HG03175 (cell line): ENCODE results near the gene PLEKHA4.
A peak's percentile ranks its signal among the peaks of the same experiment; 100 is the strongest.
"Not testable (repeated sequence)": the region's sequence is repeated elsewhere in the genome, so short reads cannot be mapped to it uniquely, and the experiment has no call there.

ENCODE experiments used
- ATAC-seq: cut with Tn5 transposase; IDR thresholded peaks from one replicate; pipeline ENCODE4 v1.9.1; 2021; ENCODE audit warnings: mild to moderate bottlenecking, moderate library complexity; ENCODE audit not compliant: unreplicated experiment

Gene PLEKHA4

GRCh38 chr19:48867123-48867745 is 1.2 kb downstream of the PLEKHA4 start:
- no peak for ATAC-seq

DNA sequence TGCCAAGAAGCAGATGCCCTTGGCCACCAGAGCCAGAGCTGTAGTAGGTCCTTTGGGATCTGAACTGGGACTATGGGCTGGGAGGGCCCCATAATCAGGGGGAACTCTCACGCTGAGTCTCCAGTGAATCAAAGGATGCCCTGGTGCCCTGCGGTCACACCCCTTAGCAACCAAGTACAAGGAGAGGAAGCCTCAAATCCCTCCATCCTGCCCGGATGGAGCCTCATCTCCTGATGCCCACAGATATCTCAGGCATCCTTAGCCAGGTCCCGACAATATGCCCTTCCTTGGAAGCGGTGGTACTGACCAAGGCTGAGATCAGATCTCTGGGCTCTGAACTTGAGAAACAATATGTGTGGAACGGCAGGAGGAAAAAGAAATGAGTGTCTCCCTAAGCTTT is 1.7 kb downstream of the PLEKHA4 start:
- ATAC-seq: no peak

- ATAC-seq: no peak
These were observed 5.6 kb downstream of the PLEKHA4 start for GRCh38 chr19:48862827-48863226.

DNA sequence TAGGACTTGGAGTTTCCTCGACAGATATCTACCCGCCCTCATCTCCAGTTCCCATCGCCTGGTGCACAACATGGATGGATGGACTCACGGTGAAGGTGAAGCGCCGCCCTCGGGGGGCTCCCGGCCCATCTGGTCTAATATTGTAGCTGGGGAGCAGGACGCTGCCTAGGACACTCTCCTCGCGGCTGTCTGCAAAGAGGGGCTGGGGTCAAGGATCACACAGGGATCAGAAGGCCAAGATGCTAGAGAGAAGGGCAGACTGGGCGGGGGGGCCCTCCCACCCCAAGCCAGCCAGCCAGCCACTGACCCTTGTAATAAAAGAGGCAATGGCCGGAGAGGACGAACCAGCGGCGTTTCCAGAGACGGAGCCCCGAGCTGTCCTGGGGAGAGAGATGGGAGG is 7.1 kb downstream of the PLEKHA4 start:
- ATAC-seq: no peak

GRCh38 chr19:48859711-48860572 is 8.5 kb downstream of the PLEKHA4 start:
- no peak for ATAC-seq

- ATAC-seq: no peak
These were observed 9.3 kb downstream of the PLEKHA4 start for GRCh38 chr19:48858984-48859710.

DNA sequence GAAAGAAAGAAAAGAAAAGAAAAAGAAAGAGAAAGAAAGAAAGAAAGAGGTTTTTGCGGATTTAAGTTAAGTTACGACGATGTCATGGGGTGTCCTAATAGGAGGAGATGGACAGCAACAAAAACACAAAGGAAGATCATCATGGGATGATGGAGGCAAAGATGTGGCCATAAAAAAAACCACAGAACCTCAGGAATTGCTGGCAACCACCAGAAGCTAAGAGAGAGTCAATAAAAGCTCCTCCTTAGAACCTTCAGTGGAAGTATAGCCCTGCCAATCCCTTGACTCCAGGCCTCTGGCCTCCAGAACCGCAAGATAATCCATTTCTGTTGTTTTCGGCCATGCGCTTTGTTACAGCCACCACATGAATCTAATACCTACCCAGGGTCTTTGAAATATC is 11.5 kb downstream of the PLEKHA4 start:
- ATAC-seq: no peak

DNA sequence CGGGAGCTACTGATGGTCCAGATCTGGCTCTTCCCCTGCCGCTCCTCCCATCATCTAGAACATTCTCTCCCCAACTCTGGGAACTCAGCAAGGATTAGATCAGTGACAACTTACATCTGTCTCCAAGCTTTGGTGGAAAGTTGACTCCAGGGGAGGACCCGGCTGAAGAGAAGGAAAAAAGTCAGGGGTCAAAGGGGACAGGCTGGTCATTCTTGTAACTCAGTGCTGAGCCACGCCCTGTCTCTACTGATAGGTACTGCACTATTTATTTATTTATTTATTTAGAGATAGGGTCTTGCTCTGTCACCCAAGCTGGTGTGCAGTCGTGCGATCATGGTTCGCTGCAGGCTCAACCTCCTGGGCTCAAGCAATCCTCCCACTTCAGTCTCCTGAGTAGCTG is 14.3 kb downstream of the PLEKHA4 start:
- no peak for ATAC-seq

- no peak for ATAC-seq
These were observed 14.9 kb downstream of the PLEKHA4 start for GRCh38 chr19:48853483-48853882.

DNA sequence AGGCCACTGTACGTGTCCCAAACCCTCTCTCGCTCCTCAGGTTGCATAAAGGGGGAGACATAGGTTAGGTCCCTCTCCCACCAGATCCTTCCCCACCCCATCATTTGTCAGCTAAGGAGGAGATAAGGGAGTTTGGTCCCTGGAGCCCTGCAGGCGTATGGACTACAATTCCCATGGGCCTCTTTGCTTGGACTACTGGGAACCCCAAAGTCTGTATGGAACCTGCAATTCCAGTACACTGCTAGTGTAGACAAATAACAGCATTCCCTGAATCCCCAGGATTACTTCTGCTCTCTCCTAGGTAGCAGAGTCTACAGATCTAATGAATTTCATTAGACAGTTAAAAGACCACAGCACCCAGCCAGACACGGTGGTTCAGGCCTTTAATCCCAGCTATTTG is 16.1 kb downstream of the PLEKHA4 start:
- no peak for ATAC-seq

- not testable (repeated sequence) for ATAC-seq
These were observed 21.8 kb downstream of the PLEKHA4 start for GRCh38 chr19:48846659-48847058.

DNA sequence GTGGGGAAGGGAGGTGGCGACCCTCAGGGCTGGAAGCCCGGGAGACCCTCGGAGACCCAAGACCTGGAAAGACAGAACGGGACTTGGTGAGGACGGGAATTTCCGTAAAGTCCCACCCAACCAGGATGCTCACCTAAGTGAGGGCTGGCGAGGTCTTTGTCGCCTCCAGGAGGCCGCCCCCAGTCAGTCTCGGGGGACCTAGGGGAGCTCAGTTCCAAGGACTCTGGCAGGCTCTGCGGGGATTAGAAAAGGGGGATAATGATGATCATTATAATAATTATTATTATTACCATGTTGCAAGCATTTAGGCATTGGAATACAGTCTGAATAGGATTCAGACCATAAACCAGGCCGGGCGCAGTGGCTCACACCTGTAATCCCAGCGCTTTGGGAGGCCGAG is 23.0 kb downstream of the PLEKHA4 start:
- ATAC-seq: no peak

DNA sequence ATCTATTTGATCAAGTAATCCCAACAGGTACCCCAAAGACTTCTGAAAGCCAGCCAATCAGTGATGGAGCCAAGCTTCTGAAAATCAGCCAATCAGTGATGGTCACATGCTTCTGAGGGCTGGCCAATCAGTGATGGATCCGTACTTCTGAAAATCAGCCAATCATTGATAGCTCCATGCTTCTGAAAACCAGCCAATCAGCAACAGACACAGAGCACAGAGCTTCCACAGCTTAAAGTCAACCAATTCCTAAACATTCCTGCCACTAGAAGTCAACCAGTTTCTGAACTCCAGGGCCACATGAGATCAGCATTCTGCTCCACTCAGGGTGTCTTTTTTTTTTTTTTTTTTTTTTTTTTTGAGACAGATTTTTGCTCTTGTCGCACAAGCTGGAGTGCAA is 23.9 kb downstream of the PLEKHA4 start:
- ATAC-seq: no peak

GRCh38 chr19:48842789-48843162 is 25.6 kb downstream of the PLEKHA4 start:
- no peak for ATAC-seq

DNA sequence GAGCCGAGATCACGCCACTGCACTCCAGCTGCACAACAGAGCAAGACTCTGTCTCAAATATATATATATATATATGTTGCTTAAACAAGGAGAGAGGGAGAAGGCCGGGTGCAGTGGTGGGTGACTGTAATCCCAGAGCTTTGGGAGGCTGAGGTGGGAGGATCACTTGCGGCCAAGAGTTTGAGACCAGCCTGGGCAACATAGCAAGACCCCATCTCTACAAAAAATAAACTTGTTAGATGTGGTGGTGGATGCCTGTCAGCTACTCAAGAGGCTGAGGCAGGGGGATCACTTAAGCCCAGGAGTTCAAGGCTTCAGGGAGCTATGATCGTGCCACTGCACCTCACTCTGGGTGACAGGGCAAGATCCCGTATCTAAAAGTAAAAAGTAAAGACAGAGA is 26.8 kb downstream of the PLEKHA4 start:
- no peak for ATAC-seq

GRCh38 chr19:48841047-48841446 is 27.4 kb downstream of the PLEKHA4 start:
- no peak for ATAC-seq

DNA sequence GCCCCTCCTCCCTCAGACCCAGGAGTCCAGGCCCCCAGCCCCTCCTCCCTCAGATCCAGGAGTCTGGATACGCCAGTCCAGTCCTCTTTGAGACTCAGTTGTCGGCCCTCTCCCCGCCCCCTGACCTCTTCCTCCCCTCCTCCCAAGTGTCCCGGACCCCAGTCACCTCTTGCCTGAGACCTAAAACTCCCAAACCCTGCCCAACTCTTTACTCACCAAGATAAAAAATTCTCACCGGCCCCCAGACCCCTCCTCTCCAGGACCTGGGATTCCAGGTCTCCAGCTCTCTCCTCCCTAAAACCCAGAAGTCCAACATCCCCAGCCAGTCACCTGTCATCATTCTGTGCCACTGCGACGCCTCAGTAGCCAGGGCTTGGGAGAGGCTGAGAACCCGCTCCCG is 30.7 kb downstream of the PLEKHA4 start:
- no peak for ATAC-seq

GRCh38 chr19:48837051-48837524 is 31.3 kb downstream of the PLEKHA4 start:
- ATAC-seq: peak; percentile 71

DNA sequence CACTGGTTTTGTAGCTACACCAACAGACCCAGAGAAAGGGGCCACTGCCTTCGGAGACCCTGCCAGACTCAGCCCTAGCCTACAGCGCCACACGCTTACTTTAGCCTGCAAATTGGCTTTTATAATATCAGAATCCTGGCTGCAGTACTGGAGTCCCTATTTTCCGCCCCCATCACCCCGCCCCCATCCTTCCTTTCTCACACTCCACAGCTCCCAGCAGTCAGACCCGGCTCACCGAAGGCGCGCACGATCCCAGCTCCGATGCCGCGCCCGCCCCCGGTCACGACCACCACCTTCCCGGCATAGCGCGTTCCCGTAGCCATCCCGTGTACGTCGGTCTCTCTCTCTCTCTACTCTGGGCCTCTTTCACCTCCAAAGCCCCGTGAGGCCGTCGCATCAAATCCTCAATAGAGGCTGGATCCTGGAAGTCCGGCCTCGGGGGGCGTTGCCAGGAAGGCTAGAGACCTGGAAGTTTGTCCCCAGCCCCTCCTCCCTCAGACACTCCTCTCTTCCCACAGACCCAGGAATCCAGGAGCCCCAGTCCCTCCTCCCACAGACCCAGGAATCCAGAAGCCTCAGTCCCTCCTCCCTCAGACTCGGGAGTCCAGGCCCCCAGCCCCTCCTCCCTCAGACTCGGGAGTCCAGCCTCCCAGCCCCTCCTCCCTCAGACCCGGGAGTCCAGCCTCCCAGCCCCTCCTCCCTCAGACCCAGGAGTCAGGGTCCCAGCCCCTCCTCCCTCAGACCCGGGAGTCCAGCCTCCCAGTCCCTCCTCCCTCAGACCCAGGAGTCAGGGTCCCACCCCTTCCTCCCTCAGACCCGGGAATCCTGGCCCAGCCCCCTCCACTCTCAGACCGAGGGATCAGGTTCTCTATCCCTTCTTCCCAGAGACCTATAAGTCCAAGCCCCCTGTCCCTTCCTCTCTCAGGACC is 32.1 kb downstream of the PLEKHA4 start, which contains the start of gene HSD17B14:
Gene HSD17B14, minus strand, starts transcription at position 403 of the 929 bp plus-strand sequence. Its CDS starts 80 bp downstream, at position 323.
- ATAC-seq: no peak

DNA sequence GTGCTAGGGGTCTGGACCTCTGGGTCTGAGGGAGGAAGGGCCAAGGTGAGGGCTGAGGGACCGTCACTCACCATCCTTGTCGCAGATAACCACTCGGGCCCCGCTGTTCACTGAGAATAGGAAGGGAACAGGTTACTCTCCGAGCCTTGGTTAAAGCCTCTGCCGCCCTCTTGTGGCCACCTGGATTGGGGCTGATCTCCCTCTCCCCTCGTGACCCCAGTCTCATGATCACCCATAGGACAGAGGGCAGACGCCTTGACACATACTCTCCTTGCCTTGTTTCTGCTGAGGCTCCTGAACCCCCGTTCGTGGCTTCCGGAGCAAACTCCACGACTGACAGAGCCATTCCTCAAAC is 32.7 kb downstream of the PLEKHA4 start:
- ATAC-seq: peak; percentile 81

- no peak for ATAC-seq
These were observed 34.4 kb downstream of the PLEKHA4 start for GRCh38 chr19:48833977-48834376.
